ENCODE results near the gene PXYLP1. TPM values are rescaled to one million over a fixed set of nuclear protein-coding genes. Genes with fewer than 3 reads are reported as not detected.
A peak's percentile ranks its signal among the peaks of the same experiment; 100 is the strongest.

PXYLP1 gene
- 2.6 and 4.2 TPM in 2 replicates for total RNA-seq (2011; cell fraction: chromatin; rRNA removed; ENCODE audit: low replicate concordance)
- total RNA-seq (2011; cell fraction: nucleolus; rRNA removed) = 1.2 and 2.4 TPM in 2 replicates
- total RNA-seq (2011; cell fraction: nucleoplasm; rRNA removed) = 3.6 and 3.7 TPM in 2 replicates
- total RNA-seq (2014; rRNA removed) = 0.98 and 1.1 TPM in 2 replicates
- 1.5 and 1.6 TPM in 2 replicates for total RNA-seq (2014; rRNA removed; fragmentation: Illumina TruSeq; extraction: Trizol)
- 0.98 and 1.0 TPM in 2 replicates for total RNA-seq (2015; rRNA removed; fragmentation: Illumina TruSeq; extraction: Trizol)
- total RNA-seq (2021) = 1.3 and 1.7 TPM in 2 replicates
- 1.6 and 2.7 TPM in 2 replicates for polyA plus RNA-seq (2011; rRNA removed)
- 1.1 and 2.9 TPM in 2 replicates for polyA plus RNA-seq (2011; cell fraction: cytosol; rRNA removed)
- 2.8 and 5.7 TPM in 2 replicates for polyA plus RNA-seq (2011; cell fraction: nucleus; rRNA removed)
- polyA plus RNA-seq (2012) = 1.7 and 2.0 TPM in 2 replicates
- polyA plus RNA-seq (2014; fragmentation: Illumina TruSeq; extraction: Trizol) = 1.3 and 1.9 TPM in 2 replicates
- polyA plus RNA-seq (2014; fragmentation: Nextera tagmentation; extraction: Ambion mirVana) = 1 to 10 TPM in 1 of 2 experiments, under 1 TPM in 1; 0.80 to 1.1 TPM
- polyA plus RNA-seq (2014; rRNA removed) = 1.5 and 2.9 TPM in 2 replicates
- 1.3 and 5.2 TPM in 2 replicates for polyA minus RNA-seq (2011; rRNA and poly(A)+ RNA removed)
- 1.2 and 1.3 TPM in 2 replicates for polyA minus RNA-seq (2011; cell fraction: cytosol; rRNA and poly(A)+ RNA removed)
- polyA minus RNA-seq (2011; cell fraction: nucleus; rRNA and poly(A)+ RNA removed) = 2.0 and 2.3 TPM in 2 replicates
- percentile 43 among the genes with signal in this experiment for Bru-seq, nascent RNA
- BruChase-seq, experiment 1, labeled RNA remaining after a 2-hour chase = percentile 37 among the genes with signal in this experiment
- BruChase-seq, experiment 2, labeled RNA remaining after a 6-hour chase = percentile 37 among the genes with signal in this experiment
- long read RNA-seq, experiment 1, partial matches to known transcripts = 2 of 4 reads
- long read RNA-seq, experiment 1, other reads (novel, unspliced or antisense) = 2 of 4 reads
- long read RNA-seq, experiment 2 = 0 reads
- long read RNA-seq, experiment 3 = 0 reads

GRCh38 chr3:141231101-141231951, at the start of gene PXYLP1:
TSS of gene PXYLP1 (plus strand) at chr3:141231825. CDS start at chr3:141260176, 28,351 bp downstream.
- peak within 1 kb of the TSS; percentile 98 for H2AFZ ChIP-seq (ENCODE audit: low read depth, low read length)
- intact Hi-C loops (cut with micrococcal nuclease) (loop anchor here (5.0 kb wide), 1 partner anchor 46 kb away; no protein-coding TSS in a partner anchor), in situ Hi-C loops (cut with MboI) (no loop called here)
- peak within 1 kb of the TSS; percentile 55 for H3K27ac ChIP-seq (ENCODE audit: extremely low read depth, low read depth, low read length)
- FAIRE-seq (peak; percentile 57), ATAC-seq (peak; percentile 99), DNase-seq (ENCODE audit: extremely low read depth in 1 of 4, low spot score in 3 of 4) (peak; percentile 93 to 95 (median 94))
- H3K9ac ChIP-seq (ENCODE audit: insufficient read depth in 1 of 2, low read depth in 2 of 2, low read length in 2 of 2) = peak within 1 kb of the TSS; percentile 69 to 95
- H3K9me3 ChIP-seq (replicated peaks; ENCODE audit: control insufficient read depth, insufficient read depth, low read depth, low read length) = no peaks in the 10 kb centered on the region
- no peaks in the 10 kb centered on the region for H3K36me3 ChIP-seq (ENCODE audit: control insufficient read depth, insufficient read depth, low read length)
- H4K20me1 ChIP-seq (replicated peaks; ENCODE audit: control insufficient read depth, insufficient read depth, low read length) = peaks cover 4% of the 10 kb centered on the region; the same call in 1 of the 2 replicates
- 21% methylated on average over 57 of the region's 92 CpGs for WGBS (ENCODE audit: insufficient coverage, low coverage, missing lambda C conversion rate)
- H3K9me1 ChIP-seq (ENCODE audit: control insufficient read depth, insufficient read depth, low read length) = no peaks in the 10 kb centered on the region
- BruUV-seq (replicated peaks) = no TSS peak
- CTCF ChIA-PET (ENCODE audit: low intra/inter-chr PET ratio) = interaction anchor here (0.6 to 0.9 kb wide), 2 partner anchors 24 to 764 kb away, joined by 3 read pairs; no protein-coding TSS in a partner anchor
- H3K4me3 ChIP-seq = peak within 1 kb of the TSS; percentile 49
- peaks cover 13 to 42% of the 10 kb centered on the region in 2 experiments; a peak in 4 of 5 replicates for H3K27me3 ChIP-seq (ENCODE audit: control insufficient read depth in 2 of 2, insufficient read depth in 2 of 2, low read length in 2 of 2)
- H3K79me2 ChIP-seq (ENCODE audit: control insufficient read depth, insufficient read depth, low read length) = no peaks in the 10 kb centered on the region
- POLR2A ChIA-PET = interaction anchor here (0.5 to 1.7 kb wide), 9 partner anchors 13 to 423 kb away, joined by 3 to 7 read pairs (median 3); no protein-coding TSS in a partner anchor
- peak within 1 kb of the TSS; percentile 86 for H3K4me2 ChIP-seq (ENCODE audit: insufficient read depth, low read length)
- H3K4me1 ChIP-seq (replicated peaks in 1 of 2; ENCODE audit: control insufficient read depth in 2 of 2, insufficient read depth in 2 of 2, low read length in 2 of 2) = peaks cover 7 to 21% of the 10 kb centered on the region in 2 experiments
- TF ChIP-seq ETS1 (conservative IDR thresholded peaks at IDR 0.05; ENCODE audit: control insufficient read depth, low read depth, low read length) = no peak
- no peak for TF ChIP-seq BDP1 (IDR thresholded peaks at IDR 0.05; ENCODE audit: insufficient read depth, insufficient read length)
- TF ChIP-seq YY1 (IDR thresholded peaks at IDR 0.05; ENCODE audit: borderline replicate concordance in 1 of 3, control insufficient read depth in 1 of 3, extremely low read depth in 1 of 3, insufficient read depth in 3 of 3, insufficient read length in 1 of 3, insufficient replicate concordance in 2 of 3, low read depth in 1 of 3, low read length in 2 of 3) = peak in 2 of 3 experiments; percentile 44 to 70

Measured in K562 (cell line).